Breast epithelium (tissue), 4 donors: Measurements from ENCODE around the gene CNOT2. TPM values are rescaled to one million over a fixed set of nuclear protein-coding genes. Genes with fewer than 3 reads are reported as not detected.

ENCODE experiments used
- DNase-seq, 2 donors: peaks; one replicate each; pipeline ENCODE4 v3.0.0-alpha.2; 2019; ENCODE audit warnings: low spot score in 2 of 2
- H3K27ac ChIP-seq, 2 donors: fragments of 200-600 bp; sonication (generic) in 1 of 2; one replicate each; pipeline ENCODE4 v1.5.1; 2016 to 2019; ENCODE audit warnings: mild to moderate bottlenecking in 1 of 2
- H3K27me3 ChIP-seq, 2 donors: fragments of 200-600 bp; sonication (generic) in 1 of 2; one replicate each; pipeline versions ENCODE4 v1.5.1 to v1.6.0; 2017 to 2019; ENCODE audit warnings: control low read depth in 1 of 2, mild to moderate bottlenecking in 1 of 2
- H3K36me3 ChIP-seq: fragments of 200-600 bp; one replicate; pipeline ENCODE4 v1.5.1; 2019
- H3K4me1 ChIP-seq, 2 donors: fragments of 200-600 bp; sonication (generic); one replicate each; pipeline ENCODE4 v1.5.1; 2016 to 2019; ENCODE audit warnings: control low read depth in 1 of 2
- H3K4me3 ChIP-seq, 3 donors: fragments of 200-600 bp; sonication (generic); 1 replicate in 2 of 3; 2 replicates in 1 of 3; pipeline ENCODE4 v1.5.1; 2016 to 2019; ENCODE audit warnings: mild to moderate bottlenecking in 3 of 3, moderate library complexity in 2 of 3
- H3K9me3 ChIP-seq, 2 donors: fragments of 200-600 bp; sonication (generic) in 1 of 2; one replicate each; pipeline ENCODE4 v1.5.1; 2016 to 2019; ENCODE audit warnings: control low read depth in 1 of 2
- CTCF ChIP-seq, 3 donors: fragments of 450-650 bp; IDR thresholded peaks; one replicate each; pipeline ENCODE4 v1.5.1; 2016 to 2017; ENCODE audit warnings: antibody characterized with exemption in 3 of 3, mild to moderate bottlenecking in 3 of 3, moderate library complexity in 3 of 3
- POLR2A ChIP-seq: fragments of 450-650 bp; IDR thresholded peaks from one replicate; pipeline ENCODE4 v1.6.1; 2016; ENCODE audit warnings: antibody characterized with exemption, mild to moderate bottlenecking, moderate library complexity
- POLR2AphosphoS5 ChIP-seq, 3 donors: sonication (generic); formaldehyde crosslinking; IDR thresholded peaks; one replicate each; pipeline ENCODE4 v1.6.1; 2017; ENCODE audit warnings: antibody characterized with exemption in 3 of 3
- intact Hi-C: fragments of 100-400 bp; cut with DNase I; formaldehyde crosslinking; loops from one replicate; pipeline ENCODE4 v1.15.1; 2023; ENCODE audit warnings: low total_unique reads
- total RNA-seq, 3 donors: library from RNA; depleted of rRNA; stranded (reverse); fragments of >200 nt; gene quantifications; one replicate each; pipeline ENCODE4 v1.1.0, GENCODE V29; 2016

CNOT2 gene
- total RNA-seq, 3 donors from 2014 or later, result 132 to 275 (median 191) TPM

DNA sequence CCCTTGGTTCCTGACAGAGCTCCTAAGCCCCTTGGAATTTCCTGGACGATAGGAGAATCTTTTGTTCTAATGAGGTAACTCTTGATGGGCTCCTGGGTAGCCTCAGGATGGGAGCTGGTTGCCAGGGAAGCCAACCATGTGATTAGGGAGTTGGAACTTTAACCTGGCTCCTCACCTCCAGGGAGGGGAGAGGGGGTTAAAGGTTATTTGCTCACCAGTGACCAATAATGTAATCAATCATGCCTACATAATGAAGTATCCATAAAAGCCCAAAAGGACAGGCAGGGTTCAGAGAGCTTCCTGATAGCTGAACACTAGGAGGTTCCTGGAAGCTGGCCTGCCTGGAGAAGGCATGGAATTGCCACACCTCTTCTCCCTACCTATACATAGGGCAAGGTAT, 6.2 kb upstream of the CNOT2 start:
- TF ChIP-seq CTCF (IDR thresholded peaks at IDR 0.05), result no peak
- no peak for TF ChIP-seq POLR2AphosphoS5 (IDR thresholded peaks at IDR 0.05)
- TF ChIP-seq POLR2A, result no peak
- Histone ChIP-seq H3K4me1 (no peaks in the 10 kb centered on the region), H3K27ac (no peak overlapping the region), H3K9me3 (no peaks in the 10 kb centered on the region), H3K4me3 (no peak overlapping the region), H3K27me3 (no peaks in the 10 kb centered on the region), H3K36me3 (no peaks in the 10 kb centered on the region)
- DNase-seq, result no peak
- intact Hi-C loops, result no loop called here

GRCh38 chr12:70240673-70241072, 2.6 kb upstream of the CNOT2 start:
- Histone ChIP-seq H3K9me3 (no peaks in the 10 kb centered on the region), H3K36me3 (no peaks in the 10 kb centered on the region), H3K4me1 (no peaks in the 10 kb centered on the region), H3K27me3 (no peaks in the 10 kb centered on the region), H3K4me3 (no peak overlapping the region), H3K27ac (no peak overlapping the region)
- no peak for DNase-seq
- TF ChIP-seq POLR2A, result no peak
- no peak for TF ChIP-seq CTCF (IDR thresholded peaks at IDR 0.05)
- TF ChIP-seq POLR2AphosphoS5 (IDR thresholded peaks at IDR 0.05), result no peak
- intact Hi-C loops, result no loop called here

GRCh38 chr12:70241845-70242244, 1.4 kb upstream of the CNOT2 start:
- TF ChIP-seq POLR2AphosphoS5 (IDR thresholded peaks at IDR 0.05) (no peak), POLR2A (no peak), CTCF (IDR thresholded peaks at IDR 0.05) (no peak)
- no peak overlapping the region for H3K27ac ChIP-seq
- intact Hi-C loops, result no loop called here
- H3K9me3 ChIP-seq, result no peaks in the 10 kb centered on the region
- no peaks in the 10 kb centered on the region for H3K4me1 ChIP-seq
- H3K27me3 ChIP-seq, result no peaks in the 10 kb centered on the region
- peak overlapping the region in 2 of 3 donors; percentile 84 to 92 for H3K4me3 ChIP-seq
- H3K36me3 ChIP-seq, result no peaks in the 10 kb centered on the region
- no peak for DNase-seq

GRCh38 chr12:70243510-70244371, 508 bp downstream of the CNOT2 start:
- intact Hi-C loops, result no loop called here
- Histone ChIP-seq H3K4me3 (peak overlapping the region; percentile 79 to 92 (median 84)), H3K4me1 (no peaks in the 10 kb centered on the region), H3K27ac (peak overlapping the region; percentile 97 to 98), H3K9me3 (no peaks in the 10 kb centered on the region), H3K27me3 (no peaks in the 10 kb centered on the region), H3K36me3 (no peaks in the 10 kb centered on the region)
- DNase-seq, result peak; percentile 41 to 57
- TF ChIP-seq POLR2A (no peak), CTCF (IDR thresholded peaks at IDR 0.05) (no peak), POLR2AphosphoS5 (IDR thresholded peaks at IDR 0.05) (peak in 2 of 3 donors; percentile 14 to 52)

DNA sequence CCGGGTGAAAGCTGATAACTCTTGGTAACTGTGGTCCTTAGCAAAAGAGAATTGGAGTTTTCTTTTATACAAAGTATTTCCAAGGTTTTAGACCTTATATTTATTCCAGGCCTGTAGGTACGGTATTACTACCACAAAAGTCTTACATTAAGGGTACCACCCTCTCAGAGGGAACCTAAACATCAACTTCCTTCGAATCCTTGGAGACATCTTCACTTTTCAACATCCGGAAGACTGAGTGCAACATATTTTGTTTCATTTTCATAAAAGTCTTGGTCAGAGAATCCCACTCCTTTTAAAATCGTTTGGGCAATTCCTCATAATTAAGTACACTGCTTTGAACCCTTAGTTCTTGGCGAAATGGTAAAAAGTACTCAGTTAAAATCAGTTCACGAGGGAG, 1.2 kb downstream of the CNOT2 start:
- no peak for TF ChIP-seq POLR2AphosphoS5 (IDR thresholded peaks at IDR 0.05)
- no peak for TF ChIP-seq POLR2A
- no peak for TF ChIP-seq CTCF (IDR thresholded peaks at IDR 0.05)
- H3K27me3 ChIP-seq, result no peaks in the 10 kb centered on the region
- no peaks in the 10 kb centered on the region for H3K4me1 ChIP-seq
- H3K27ac ChIP-seq, result peak overlapping the region; percentile 97 to 98
- H3K36me3 ChIP-seq, result no peaks in the 10 kb centered on the region
- no peak for DNase-seq
- intact Hi-C loops, result no loop called here
- H3K4me3 ChIP-seq, result peak overlapping the region; percentile 79 to 92 (median 84)
- no peaks in the 10 kb centered on the region for H3K9me3 ChIP-seq
